GM12878 (cell line): Measurements from ENCODE around the gene ASPHD1. TPM values are rescaled to one million over a fixed set of nuclear protein-coding genes. Genes with fewer than 3 reads are reported as not detected.

Experiments
- ATAC-seq: fragments of 200-7000 bp; cut with Tn5 transposase; 3 replicates; pipeline ENCODE4 v1.9.1; 2020; ENCODE audit warnings: mild to moderate bottlenecking, moderate library complexity
- BruUV-seq: library from RNA; stranded (reverse); fragments of 400-500 nt; replicated peaks from 2 replicates; lab custom pipeline; 2021; lab: Mats Ljungman, UMichigan
- CTCF ChIA-PET: fragments of 300-600 bp; sonication (Branson Sonifier 250); formaldehyde crosslinking; extraction: SDS; loops from one replicate; lab custom pipeline; 2021; ENCODE audit warnings: inconsistent platforms; lab: Yijun Ruan, JAX
- POLR2A ChIA-PET: fragments of 350-600 bp; formaldehyde crosslinking; extraction: SDS; loops from one replicate; lab custom pipeline; 2021; ENCODE audit warnings: inconsistent platforms; lab: Charles Lee
- RAD21 ChIA-PET: fragments of 300-600 bp; sonication (Branson Sonifier 250); formaldehyde crosslinking; loops from one replicate; lab custom pipeline; 2023; ENCODE audit warnings: antibody characterized with exemption; ENCODE audit not compliant: unreplicated experiment; lab: Charles Lee
- SMC1A ChIA-PET: fragments of 300-600 bp; sonication (Branson Sonifier 250); formaldehyde crosslinking; loops from one replicate; lab custom pipeline; 2023; ENCODE audit not compliant: unreplicated experiment, uncharacterized antibody; lab: Charles Lee
- DNase-seq: peaks from one replicate; pipeline ENCODE4 v3.0.0-alpha.2; 2011; ENCODE audit warnings: low read depth, low spot score
- FAIRE-seq: peaks from 3 replicates; lab custom pipeline; 2011; peaks lifted over from hg19 to GRCh38; lab: Jason Lieb, UNC
- H2AFZ ChIP-seq: 2 replicates; pipeline ENCODE4 v1.6.0; 2011; ENCODE audit warnings: low read depth, low read length, control low read depth; ENCODE audit not compliant: control insufficient read depth
- H3K27ac ChIP-seq: 2 replicates; pipeline ENCODE4 v1.5.1; 2011; ENCODE audit warnings: control low read depth; ENCODE audit not compliant: control insufficient read depth, insufficient read depth
- H3K27me3 ChIP-seq, 2 experiments: replicated peaks in 1 of 2; 2 replicates each; pipeline versions ENCODE4 v1.6.0 to v1.6.1; 2011; ENCODE audit warnings: low read length in 1 of 2; ENCODE audit not compliant: control insufficient read depth in 2 of 2, insufficient read depth in 2 of 2
- H3K36me3 ChIP-seq, 2 experiments: 2 replicates each; pipeline ENCODE4 v1.5.1; 2011; ENCODE audit warnings: low read length in 1 of 2; ENCODE audit not compliant: control insufficient read depth in 2 of 2, insufficient read depth in 2 of 2
- H3K4me1 ChIP-seq: 2 replicates; pipeline ENCODE4 v1.6.1; 2011; ENCODE audit warnings: mild to moderate bottlenecking, low read length, moderate library complexity, mixed read lengths; ENCODE audit not compliant: control insufficient read depth, insufficient read depth
- H3K4me2 ChIP-seq: 2 replicates; pipeline ENCODE4 v1.6.0; 2011; ENCODE audit warnings: control low read depth; ENCODE audit not compliant: control insufficient read depth, insufficient read depth
- H3K4me3 ChIP-seq: fragments of 200-600 bp; sonication (generic); 2 replicates; pipeline ENCODE4 v1.5.1; 2016
- H3K79me2 ChIP-seq: 2 replicates; pipeline ENCODE4 v1.6.0; 2011; ENCODE audit warnings: low read length; ENCODE audit not compliant: control insufficient read depth, insufficient read depth
- H3K9ac ChIP-seq: 2 replicates; pipeline ENCODE4 v1.8.0; 2011; ENCODE audit warnings: low read length, control low read depth, mixed read lengths; ENCODE audit not compliant: control insufficient read depth, insufficient read depth
- H3K9me3 ChIP-seq: replicated peaks from 3 replicates; pipeline ENCODE4 v1.5.1; 2011; ENCODE audit warnings: mild to moderate bottlenecking, low read length; ENCODE audit not compliant: control insufficient read depth, insufficient read depth
- H4K20me1 ChIP-seq: 2 replicates; pipeline ENCODE4 v1.6.0; 2011; ENCODE audit not compliant: control insufficient read depth, insufficient read depth
- BCL11A ChIP-seq: IDR thresholded peaks from 2 replicates; pipeline ENCODE4 v1.6.1; 2011; ENCODE audit warnings: low read depth, low read length
- BMI1 ChIP-seq: fragments of 450-650 bp; IDR thresholded peaks from 2 replicates; pipeline ENCODE4 v1.6.1; 2016; ENCODE audit warnings: mild to moderate bottlenecking, moderate library complexity, borderline replicate concordance
- CBFB ChIP-seq: IDR thresholded peaks from 2 replicates; pipeline ENCODE4 v1.6.1; 2016; ENCODE audit warnings: antibody characterized with exemption, low read depth
- CHD4 ChIP-seq: fragments of 200-600 bp; sonication (generic); IDR thresholded peaks from 2 replicates; pipeline ENCODE4 v1.6.1; 2016; ENCODE audit warnings: mild to moderate bottlenecking
- CREM ChIP-seq: IDR thresholded peaks from 2 replicates; pipeline ENCODE4 v1.6.1; 2014; ENCODE audit warnings: antibody characterized with exemption, low read depth
- EED ChIP-seq: sonication (generic); IDR thresholded peaks from 2 replicates; pipeline ENCODE4 v1.6.1; 2016; ENCODE audit warnings: antibody characterized with exemption, low read depth
- ELK1 ChIP-seq: IDR thresholded peaks from 2 replicates; pipeline ENCODE4 v1.6.1; 2012; ENCODE audit warnings: low read depth, low read length, improper control_type of control experiment
- EP300 ChIP-seq, 2 experiments: fragments of 150-350 bp in 1 of 2; IDR thresholded peaks; 2 replicates each; pipeline ENCODE4 v1.6.1; 2011 to 2012; ENCODE audit warnings: low read depth in 2 of 2, low read length in 2 of 2, borderline replicate concordance in 1 of 2, improper control_type of control experiment in 1 of 2, inconsistent platforms in 1 of 2; ENCODE audit not compliant: control insufficient read depth in 1 of 2
- ETV6 ChIP-seq, 2 experiments: fragments of 450-650 bp in 1 of 2; IDR thresholded peaks in 1 of 2; conservative IDR thresholded peaks in 1 of 2; 2 replicates each; pipeline ENCODE4 v1.6.1; 2014; ENCODE audit warnings: antibody characterized with exemption in 1 of 2, borderline replicate concordance in 1 of 2, low read depth in 1 of 2, mild to moderate bottlenecking in 1 of 2, moderate library complexity in 1 of 2
- KAT2A ChIP-seq: conservative IDR thresholded peaks from 2 replicates; pipeline ENCODE4 v1.6.1; 2011; ENCODE audit warnings: low read depth, low read length; ENCODE audit not compliant: control insufficient read depth
- KDM1A ChIP-seq: fragments of 200-600 bp; sonication (generic); IDR thresholded peaks from 2 replicates; pipeline ENCODE4 v1.6.1; 2016; ENCODE audit warnings: borderline replicate concordance
- KLF5 ChIP-seq: fragments of 450-650 bp; IDR thresholded peaks from 2 replicates; pipeline ENCODE4 v1.6.1; 2014; ENCODE audit warnings: mild to moderate bottlenecking; ENCODE audit not compliant: partially characterized antibody
- MXI1 ChIP-seq: fragments of 150-350 bp; IDR thresholded peaks from 2 replicates; pipeline ENCODE4 v1.6.1; 2011; ENCODE audit warnings: low read depth, mild to moderate bottlenecking, inconsistent platforms, low read length, improper control_type of control experiment
- NFYB ChIP-seq: IDR thresholded peaks from 2 replicates; pipeline ENCODE4 v1.6.1; 2011; ENCODE audit warnings: low read depth, mild to moderate bottlenecking, low read length, improper control_type of control experiment, moderate library complexity; ENCODE audit not compliant: insufficient read depth
- PKNOX1 ChIP-seq: fragments of 450-650 bp; IDR thresholded peaks from 2 replicates; pipeline ENCODE4 v1.6.1; 2016; ENCODE audit warnings: mild to moderate bottlenecking
- SPI1 ChIP-seq: IDR thresholded peaks from 2 replicates; pipeline ENCODE4 v1.6.1; 2011; ENCODE audit warnings: low read depth, mild to moderate bottlenecking, low read length, moderate library complexity, borderline replicate concordance; ENCODE audit not compliant: insufficient read depth
- TARDBP ChIP-seq: IDR thresholded peaks from 2 replicates; pipeline ENCODE4 v1.6.1; 2016; ENCODE audit warnings: borderline replicate concordance
- ZBTB40 ChIP-seq: fragments of 450-650 bp; IDR thresholded peaks from 2 replicates; pipeline ENCODE4 v1.6.1; 2016; ENCODE audit warnings: mild to moderate bottlenecking, moderate library complexity, borderline replicate concordance
- ZNF274 ChIP-seq: IDR thresholded peaks from one replicate; pipeline ENCODE4 v1.8.0; 2011; ENCODE audit not compliant: insufficient read length, insufficient read depth
- WGBS: methylation state at CpG from one replicate; pipeline ENCODE4 v1.1.6; 2016; ENCODE audit warnings: low lambda C conversion rate; ENCODE audit not compliant: insufficient replicate concordance, insufficient coverage; ENCODE audit errors: missing lambda C conversion rate; 5-methylcytosine and 5-hydroxymethylcytosine counted together
- in situ Hi-C: fragments of 300-500 bp; cut with MboI; formaldehyde crosslinking; loops from 9 replicates; pipeline ENCODE4 v1.14.3; 2018; ENCODE audit warnings: mixed read lengths
- intact Hi-C: fragments of 100-400 bp; cut with micrococcal nuclease; formaldehyde crosslinking; loops from one replicate; pipeline ENCODE4 v1.14.2; 2022; ENCODE audit not compliant: unreplicated experiment
- polyA plus RNA-seq, 11 experiments: library from polyadenylated mRNA; depleted of rRNA in 4 of 11; unstranded in 6 of 11; stranded (reverse) in 5 of 11; fragments of >200 nt; fragmentation: Nextera tagmentation in 4 of 11; fragmentation: Illumina TruSeq in 1 of 11; extraction: Ambion mirVana in 4 of 11; extraction: Trizol in 1 of 11; gene quantifications; 1 replicate in 1 of 11; 2 replicates in 10 of 11; pipeline versions ENCODE4 v1.2.1 to v1.2.3, GENCODE V29; 2011 to 2016; ENCODE audit warnings: inconsistent platforms in 2 of 11, missing spikeins in 2 of 11, low read depth in 1 of 11
- total RNA-seq, 4 experiments: library from RNA; depleted of rRNA in 3 of 4; stranded (reverse); fragments of >200 nt in 3 of 4; fragmentation: Illumina TruSeq in 1 of 4; extraction: Trizol in 1 of 4; gene quantifications; 2 replicates each; pipeline versions ENCODE4 v1.2.1 to v1.2.3, GENCODE V29; 2013 to 2021

ASPHD1 gene
- total and polyA plus RNA-seq, 10 of the 15 experiments (the other 5 are each of a cell fraction or from before 2014, with no cell fraction given): not detected

GRCh38 chr16:29868396-29869009 lies 31.8 kb upstream of the ASPHD1 start:
- H3K4me1 ChIP-seq: peaks cover 4% of the 10 kb centered on the region
- WGBS: 55% methylated on average over 8 of the region's 8 CpGs
- POLR2A ChIA-PET: no interaction called here
- H3K27me3 ChIP-seq: 0 out of 4 replicates have a peak, but pooled peaks cover 0 to 1% of the 10 kb centered on the region in 2 experiments
- SMC1A ChIA-PET: no interaction called here
- no peaks in the 10 kb centered on the region for H3K79me2 ChIP-seq
- RAD21 ChIA-PET: no interaction called here
- in situ Hi-C loops: no loop called here
- H3K9ac ChIP-seq: no peak overlapping the region
- no peak for DNase-seq
- intact Hi-C loops: loop anchor here (10.0 kb wide), 1 partner anchor 56 kb away; the partner anchor contains the start of gene KCTD13
- no peak for ATAC-seq
- no TSS peak for BruUV-seq
- no peak overlapping the region for H2AFZ ChIP-seq
- no peak overlapping the region for H3K27ac ChIP-seq
- H3K4me3 ChIP-seq: no peak overlapping the region
- H3K36me3 ChIP-seq: no peaks in the 10 kb centered on the region
- CTCF ChIA-PET: interaction anchor here (0.9 to 1.4 kb wide), 2 partner anchors 20 to 164 kb away, joined by 4 to 5 read pairs; no protein-coding TSS in a partner anchor
- no peak overlapping the region for H3K4me2 ChIP-seq
- H3K9me3 ChIP-seq: no peaks in the 10 kb centered on the region
- FAIRE-seq: no peak
- H4K20me1 ChIP-seq: no peaks in the 10 kb centered on the region
- TF ChIP-seq ELK1 (no peak), KLF5 (no peak), ZNF274 (no peak), CBFB (no peak), ZBTB40 (no peak), CHD4 (no peak), PKNOX1 (no peak), BCL11A (no peak), KDM1A (no peak), KAT2A (no peak), TARDBP (no peak), EED (no peak), ETV6 (conservative IDR thresholded peaks at IDR 0.05 in 1 of 2, IDR thresholded peaks at IDR 0.05 in 1 of 2; ENCODE audit: borderline replicate concordance in 1 of 2, low read depth in 1 of 2) (no peak), MXI1 (no peak), CREM (no peak), EP300 (IDR thresholded peaks at IDR 0.05; ENCODE audit: borderline replicate concordance in 1 of 2, control insufficient read depth in 1 of 2, low read depth in 2 of 2, low read length in 2 of 2) (no peak), SPI1 (no peak), BMI1 (no peak), NFYB (no peak)
